GM23338 (cell line): ENCODE data around the gene PPP1R37.

ENCODE experiments used
- CTCF ChIP-seq, 2 experiments: fragments of 200-600 bp in 1 of 2; sonication (generic) in 1 of 2; conservative IDR thresholded peaks; 2 replicates each; pipeline versions ENCODE4 v1.5.1 to v1.6.1; 2016 to 2017; ENCODE audit warnings: antibody characterized with exemption in 2 of 2, low read depth in 2 of 2, mild to moderate bottlenecking in 2 of 2, moderate library complexity in 1 of 2
- EZH2phosphoT487 ChIP-seq: fragments of 200-600 bp; sonication (generic); IDR thresholded peaks from one replicate; pipeline ENCODE4 v1.8.1; 2018; ENCODE audit warnings: antibody characterized with exemption; ENCODE audit not compliant: unreplicated experiment

- TF ChIP-seq CTCF (conservative IDR thresholded peaks at IDR 0.05; ENCODE audit: low read depth in 2 of 2), result no peak
- no peak for TF ChIP-seq EZH2phosphoT487
Measured at GRCh38 chr19:45058622-45059159, 34.3 kb upstream of the PPP1R37 start.
